GM10847 (cell line): Measurements from ENCODE around the gene TMEM60.

Experiments
- POLR2A ChIP-seq: IDR thresholded peaks from 2 replicates; pipeline ENCODE4 v1.6.1; 2011; ENCODE audit not compliant: insufficient read length; ENCODE audit errors: extremely low read depth

TMEM60 gene

GRCh38 chr7:77759294-77759889 is 38.8 kb downstream of the TMEM60 start:
- TF ChIP-seq POLR2A, result no peak

- no peak for TF ChIP-seq POLR2A
Measured at GRCh38 chr7:77757589-77757988, 40.6 kb downstream of the TMEM60 start.

- TF ChIP-seq POLR2A, result no peak
Measured at GRCh38 chr7:77753173-77753572, 45.1 kb downstream of the TMEM60 start.

- no peak for TF ChIP-seq POLR2A
Measured at GRCh38 chr7:77752016-77752415, 46.2 kb downstream of the TMEM60 start.

GRCh38 chr7:77747718-77748117 is 50.5 kb downstream of the TMEM60 start:
- TF ChIP-seq POLR2A, result no peak

GRCh38 chr7:77747178-77747577 is 51.1 kb downstream of the TMEM60 start:
- TF ChIP-seq POLR2A, result no peak

- no peak for TF ChIP-seq POLR2A
Measured at GRCh38 chr7:77746824-77747165, 51.4 kb downstream of the TMEM60 start.

GRCh38 chr7:77746164-77746823 is 51.9 kb downstream of the TMEM60 start:
- TF ChIP-seq POLR2A, result no peak

- TF ChIP-seq POLR2A, result no peak
Measured at GRCh38 chr7:77745746-77746145, 52.5 kb downstream of the TMEM60 start.
